Stimulated activated CD4-positive, alpha-beta T cell treated with anti-CD3 and anti-CD28 coated beads, TNF-alpha, amount 100 ng/mL, for 1 hour (primary cell): ENCODE results near the gene NAA38.

Experiments
- DNase-seq, 3 donors: peaks; one replicate each; pipeline ENCODE4 v3.0.0-alpha.2; 2020; ENCODE audit warnings: low read depth in 3 of 3, low spot score in 1 of 3

Gene NAA38, protein sequence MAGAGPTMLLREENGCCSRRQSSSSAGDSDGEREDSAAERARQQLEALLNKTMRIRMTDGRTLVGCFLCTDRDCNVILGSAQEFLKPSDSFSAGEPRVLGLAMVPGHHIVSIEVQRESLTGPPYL

DNA sequence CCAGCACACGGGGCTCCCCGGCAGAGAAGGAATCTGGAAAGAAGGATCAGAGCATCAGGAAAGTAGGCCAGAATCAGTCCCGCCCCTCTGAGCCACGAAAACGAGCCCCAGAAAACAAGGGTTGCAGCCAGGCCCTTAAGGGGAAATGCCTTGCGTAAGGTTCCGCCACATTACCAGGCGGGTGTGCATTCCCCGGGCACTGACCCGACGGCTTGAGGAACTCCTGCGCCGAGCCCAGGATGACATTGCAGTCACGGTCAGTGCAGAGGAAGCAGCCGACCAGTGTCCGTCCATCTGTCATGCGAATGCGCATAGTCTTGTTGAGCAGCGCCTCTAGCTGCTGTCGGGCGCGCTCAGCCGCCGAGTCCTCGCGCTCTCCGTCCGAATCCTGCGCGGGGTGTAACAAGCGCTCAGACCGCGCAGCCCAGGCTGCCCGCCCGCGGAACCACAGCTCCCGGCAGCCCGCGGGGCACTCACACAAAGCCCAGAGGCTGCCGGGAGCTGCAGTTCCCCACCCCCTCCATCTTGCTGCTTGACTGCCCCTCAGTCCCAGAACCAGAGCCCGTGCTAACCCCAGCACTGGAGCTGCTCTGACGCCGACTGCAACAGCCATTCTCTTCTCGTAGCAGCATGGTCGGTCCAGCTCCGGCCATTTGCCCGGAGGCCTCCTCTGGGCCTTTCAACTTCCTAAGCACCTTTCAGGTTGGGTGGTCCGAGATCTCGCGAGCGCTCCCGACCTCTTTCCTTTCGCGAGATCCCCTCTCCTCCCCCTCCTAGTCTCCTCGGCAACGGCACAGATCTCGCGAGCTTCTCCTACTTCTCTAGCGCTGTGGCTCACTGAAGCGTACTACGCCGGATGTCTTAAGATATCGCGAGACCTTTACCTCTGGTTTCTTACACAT, at the start of gene NAA38:
Gene NAA38, minus strand, starts transcription at position 749 of the 902 bp plus-strand sequence. Its CDS starts 96 bp downstream, at position 653.
- DNase-seq: peak; percentile 80 to 89 (median 88)

DNA sequence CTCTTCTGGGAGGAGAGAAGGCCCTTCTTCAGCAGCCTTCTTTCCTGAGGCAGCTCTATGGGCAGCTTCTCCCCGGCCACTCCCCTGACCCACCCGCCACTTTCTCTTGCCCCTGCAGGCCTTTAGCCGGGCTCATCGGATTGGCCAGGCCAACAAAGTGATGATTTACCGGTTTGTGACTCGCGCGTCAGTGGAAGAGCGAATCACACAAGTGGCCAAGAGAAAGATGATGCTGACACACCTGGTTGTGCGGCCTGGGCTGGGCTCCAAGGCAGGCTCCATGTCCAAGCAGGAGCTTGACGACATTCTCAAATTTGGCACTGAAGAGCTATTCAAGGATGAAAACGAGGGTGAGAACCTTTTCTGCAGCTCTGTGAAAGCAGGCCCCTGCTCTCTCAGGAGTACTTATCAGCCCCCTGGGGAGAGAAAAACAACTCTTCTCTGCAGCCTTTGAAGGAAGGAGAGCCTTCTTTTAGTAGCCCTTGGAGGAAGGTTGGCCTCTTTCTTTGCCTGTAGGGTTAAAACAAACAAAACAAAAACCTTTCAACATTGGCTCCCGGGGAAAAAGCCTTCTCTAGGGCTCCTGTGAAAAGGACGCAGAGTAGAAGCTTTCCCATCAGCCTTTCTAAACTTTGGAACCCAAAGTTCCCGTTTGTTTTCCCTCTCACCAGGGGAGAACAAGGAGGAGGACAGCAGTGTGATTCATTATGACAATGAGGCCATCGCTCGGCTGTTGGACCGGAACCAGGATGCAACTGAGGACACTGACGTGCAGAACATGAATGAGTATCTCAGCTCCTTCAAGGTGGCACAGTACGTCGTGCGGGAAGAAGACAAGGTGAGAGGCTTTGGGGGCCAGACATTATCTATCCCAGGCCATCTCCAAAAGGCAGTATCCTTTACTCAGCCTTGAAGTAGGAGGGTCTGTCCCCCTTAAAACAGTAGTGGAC, 46.1 kb upstream of the NAA38 start:
- DNase-seq: no peak

DNA sequence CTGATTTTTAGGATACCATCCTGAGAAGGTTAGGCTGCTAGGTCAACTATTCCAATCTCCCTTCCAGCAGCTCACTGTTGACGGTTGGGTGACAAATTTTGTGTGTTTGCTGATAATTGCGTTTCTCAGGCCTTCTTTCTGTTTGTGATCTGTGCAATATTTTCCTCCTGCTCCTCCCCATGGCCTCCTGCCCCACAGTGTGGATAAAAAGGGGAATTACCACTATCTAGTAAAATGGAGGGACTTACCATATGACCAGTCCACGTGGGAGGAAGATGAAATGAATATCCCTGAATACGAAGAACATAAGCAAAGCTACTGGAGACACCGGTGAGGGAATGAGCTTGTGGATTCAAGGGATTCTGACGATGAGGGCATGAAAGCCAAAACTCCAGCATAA, 40.4 kb upstream of the NAA38 start:
- DNase-seq: no peak

DNA sequence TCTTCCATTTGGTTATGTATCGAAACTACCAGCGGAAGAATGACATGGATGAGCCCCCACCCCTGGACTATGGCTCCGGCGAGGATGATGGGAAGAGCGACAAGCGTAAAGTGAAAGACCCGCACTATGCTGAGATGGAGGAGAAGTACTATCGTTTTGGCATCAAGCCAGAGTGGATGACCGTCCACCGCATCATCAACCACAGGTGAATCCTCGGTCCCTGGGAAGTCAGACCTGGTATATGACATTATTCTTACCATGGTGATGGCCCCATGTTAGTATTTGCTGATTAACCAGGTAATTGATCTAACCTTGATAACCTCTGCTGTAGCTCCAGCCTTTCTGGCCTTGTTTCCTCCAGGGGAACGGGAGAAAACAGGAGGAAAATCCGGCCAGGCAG, 39.7 kb upstream of the NAA38 start:
- no peak for DNase-seq

DNA sequence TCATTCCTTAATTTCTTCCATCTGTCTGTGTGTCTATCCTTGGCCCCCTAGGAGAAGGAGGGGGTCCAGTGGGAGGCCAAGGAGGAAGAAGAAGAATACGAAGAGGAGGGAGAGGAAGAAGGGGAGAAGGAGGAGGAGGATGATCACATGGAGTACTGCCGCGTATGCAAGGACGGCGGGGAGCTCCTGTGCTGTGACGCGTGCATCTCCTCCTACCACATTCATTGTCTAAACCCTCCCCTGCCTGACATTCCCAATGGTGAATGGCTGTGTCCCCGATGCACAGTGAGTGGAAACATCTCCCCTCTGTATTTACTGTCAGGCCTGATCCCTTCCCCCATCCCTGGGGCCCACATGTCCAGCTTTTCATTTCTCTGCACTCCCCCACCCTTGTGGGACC, 37.5 kb upstream of the NAA38 start:
- no peak for DNase-seq

DNA sequence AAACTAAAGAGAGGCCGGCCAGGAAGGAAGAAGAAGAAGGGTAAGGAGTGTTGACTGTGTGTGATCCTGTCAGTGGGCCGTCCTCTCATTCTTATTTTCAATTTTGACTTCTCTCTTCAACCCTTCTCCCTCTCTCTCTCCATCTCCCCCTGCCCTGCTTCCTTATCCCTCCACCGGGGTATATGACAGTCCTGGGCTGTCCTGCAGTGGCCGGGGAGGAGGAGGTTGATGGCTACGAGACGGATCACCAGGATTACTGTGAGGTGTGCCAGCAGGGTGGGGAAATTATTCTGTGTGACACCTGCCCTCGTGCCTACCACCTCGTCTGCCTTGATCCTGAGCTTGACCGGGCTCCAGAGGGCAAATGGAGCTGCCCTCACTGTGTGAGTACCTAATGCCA, 36.9 kb upstream of the NAA38 start:
- DNase-seq: no peak

DNA sequence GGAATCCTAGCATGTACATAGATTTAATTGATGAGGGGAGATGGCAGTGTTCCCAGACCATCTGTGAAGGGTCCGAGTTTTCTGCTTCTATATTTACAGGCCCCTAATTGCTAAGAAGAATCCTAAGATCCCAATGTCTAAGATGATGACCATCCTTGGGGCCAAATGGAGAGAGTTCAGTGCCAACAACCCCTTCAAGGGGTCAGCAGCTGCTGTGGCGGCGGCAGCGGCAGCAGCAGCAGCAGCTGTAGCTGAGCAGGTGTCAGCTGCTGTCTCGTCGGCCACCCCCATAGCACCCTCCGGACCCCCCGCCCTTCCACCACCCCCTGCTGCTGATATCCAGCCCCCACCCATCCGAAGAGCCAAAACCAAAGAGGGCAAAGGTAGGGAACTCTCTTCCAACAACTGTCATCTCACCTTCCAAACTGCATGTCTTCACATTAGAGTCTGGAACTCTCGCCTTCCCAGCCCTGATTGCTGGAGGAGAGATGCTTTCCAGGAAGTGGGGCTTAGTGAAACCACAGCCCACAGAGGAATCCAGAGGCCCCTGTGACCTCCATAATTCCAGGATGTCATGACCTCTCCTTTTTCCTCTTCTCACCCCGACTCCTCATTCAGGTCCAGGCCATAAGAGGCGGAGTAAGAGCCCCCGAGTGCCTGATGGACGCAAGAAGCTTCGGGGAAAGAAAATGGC, 36.0 kb upstream of the NAA38 start:
- no peak for DNase-seq

DNA sequence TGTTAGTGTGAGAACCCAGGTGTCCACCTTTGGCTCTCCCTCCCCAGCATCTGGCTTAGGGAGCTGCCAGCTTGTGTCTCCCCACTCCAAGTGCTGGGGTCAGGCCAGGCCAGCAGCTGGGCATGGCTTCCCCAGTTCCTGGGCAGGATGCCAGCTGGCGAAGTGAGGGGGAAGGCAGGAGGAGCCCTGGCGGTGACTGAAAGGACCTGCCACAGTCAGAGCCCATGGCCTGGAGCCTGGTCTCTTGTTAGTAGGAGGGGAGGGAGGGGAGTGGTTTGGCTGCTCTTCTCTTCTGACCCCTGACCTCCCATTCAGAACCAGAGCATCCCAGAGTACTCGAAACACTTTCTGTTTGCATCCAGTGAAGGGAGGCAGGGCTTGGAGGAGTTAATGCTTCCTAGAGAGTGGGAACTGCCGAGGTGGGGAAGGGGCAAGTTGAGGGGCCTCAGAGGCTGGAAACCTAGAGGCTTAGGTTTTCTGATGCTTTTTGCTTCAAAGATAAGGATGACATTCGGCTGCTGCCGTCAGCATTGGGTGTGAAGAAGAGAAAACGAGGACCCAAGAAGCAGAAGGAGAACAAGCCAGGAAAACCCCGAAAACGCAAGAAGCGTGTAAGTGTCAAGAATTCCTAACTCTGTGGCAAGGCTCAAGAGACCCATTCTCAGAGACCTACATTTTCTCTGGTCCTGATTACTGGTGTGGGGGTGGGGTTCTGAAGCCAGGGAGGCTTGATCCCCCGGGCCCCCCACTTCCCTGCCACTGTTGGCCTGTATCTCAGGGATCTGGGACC, 32.0 kb upstream of the NAA38 start:
- DNase-seq: no peak

DNA sequence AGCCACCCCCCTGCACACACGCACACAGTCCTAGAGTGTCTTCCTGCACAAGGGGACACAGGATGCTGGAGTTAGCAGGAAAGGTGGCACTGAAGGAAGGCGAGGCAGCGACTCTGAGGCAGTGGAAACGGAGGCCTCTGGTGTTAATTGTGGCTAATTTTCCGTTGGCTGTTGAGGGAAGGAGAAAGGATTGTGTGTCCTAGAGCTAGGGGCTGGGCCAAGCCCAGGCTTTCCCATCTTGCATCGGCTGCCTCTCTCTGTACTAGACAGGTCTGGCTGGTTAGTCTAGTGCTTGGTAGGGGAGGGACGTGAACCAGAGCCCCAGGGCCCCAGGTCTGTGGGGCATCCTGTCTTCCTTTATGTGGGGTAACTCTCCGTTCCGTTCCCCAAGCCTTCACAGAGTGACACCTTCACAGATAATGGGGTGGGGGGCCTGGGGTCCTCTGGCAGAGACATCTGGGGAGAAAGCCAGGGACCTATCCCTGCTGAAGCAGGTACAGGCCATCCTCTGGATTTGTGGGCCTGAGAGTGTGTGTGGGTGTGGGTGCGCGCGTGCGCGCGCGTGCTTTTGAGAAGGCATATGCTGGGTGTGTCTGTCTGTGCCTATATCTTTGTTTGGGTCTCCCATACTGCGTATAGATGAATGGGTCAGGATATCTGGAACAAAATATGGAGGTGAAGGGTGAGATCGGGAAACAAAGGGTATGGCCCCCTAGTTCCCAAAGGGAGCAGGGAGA, 31.0 kb upstream of the NAA38 start, which contains the start of gene CHD3:
Gene CHD3, plus strand, starts transcription at position 606 of the 737 bp plus-strand sequence. CDS start 212 bp downstream, outside the sequence.
- DNase-seq: peak in 1 of 3 donors; percentile 50

DNA sequence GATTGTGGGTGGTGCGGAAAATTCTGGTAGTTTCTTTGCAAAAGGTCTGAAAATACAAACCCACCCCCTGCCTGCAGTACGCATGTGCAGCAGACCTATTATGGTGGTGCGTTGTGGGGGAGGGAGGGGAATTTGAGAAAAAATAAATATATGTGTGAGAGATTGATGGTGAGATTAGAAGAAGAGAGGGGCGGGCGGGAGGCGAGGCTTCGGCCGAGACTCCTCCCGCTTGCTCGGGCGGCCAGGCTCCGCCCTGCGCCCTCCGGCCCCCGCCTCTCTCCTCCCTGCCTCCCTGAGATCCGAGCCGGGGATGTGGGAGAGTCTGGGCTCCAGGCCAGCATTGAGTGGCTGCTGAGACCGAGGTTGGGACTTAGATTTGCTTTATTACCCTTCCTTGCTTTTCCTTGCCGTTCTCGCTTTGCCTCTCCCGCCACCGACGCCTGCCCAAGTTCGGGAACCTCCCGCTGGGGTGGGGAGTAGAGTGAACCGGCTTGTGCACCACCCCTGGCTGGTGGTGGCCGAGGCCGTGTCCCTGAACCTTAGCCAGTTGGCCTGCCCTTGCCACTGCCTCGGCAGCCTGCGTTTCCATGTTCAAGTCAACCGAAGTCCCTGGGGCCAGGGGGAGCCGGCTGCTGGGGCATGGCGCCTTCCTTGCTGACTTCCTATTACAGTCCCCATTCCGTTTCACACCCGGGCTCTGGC, 30.3 kb upstream of the NAA38 start:
- peak; percentile 72 to 80 (median 79) for DNase-seq

DNA sequence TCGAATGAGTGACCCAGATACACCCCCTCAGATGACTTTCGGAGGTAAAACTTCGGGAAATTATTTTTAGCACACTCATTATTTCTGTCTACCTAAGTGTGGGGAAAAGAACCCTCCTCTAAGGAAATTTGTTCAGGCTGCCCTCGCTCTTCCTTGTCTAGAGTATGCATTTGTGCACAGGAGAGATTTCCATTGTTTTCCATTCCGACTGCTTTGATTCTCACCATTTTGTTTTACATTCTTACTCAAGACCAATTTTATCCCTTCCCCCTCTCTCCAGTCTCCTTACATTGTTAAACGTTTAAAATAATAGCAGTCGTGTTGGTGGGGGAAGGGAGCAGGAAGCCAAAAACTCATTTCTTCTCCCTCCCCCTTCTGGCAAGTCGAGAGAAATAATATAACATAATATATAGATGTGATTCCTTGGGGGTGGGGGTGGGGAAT, 29.7 kb upstream of the NAA38 start:
- no peak for DNase-seq

DNA sequence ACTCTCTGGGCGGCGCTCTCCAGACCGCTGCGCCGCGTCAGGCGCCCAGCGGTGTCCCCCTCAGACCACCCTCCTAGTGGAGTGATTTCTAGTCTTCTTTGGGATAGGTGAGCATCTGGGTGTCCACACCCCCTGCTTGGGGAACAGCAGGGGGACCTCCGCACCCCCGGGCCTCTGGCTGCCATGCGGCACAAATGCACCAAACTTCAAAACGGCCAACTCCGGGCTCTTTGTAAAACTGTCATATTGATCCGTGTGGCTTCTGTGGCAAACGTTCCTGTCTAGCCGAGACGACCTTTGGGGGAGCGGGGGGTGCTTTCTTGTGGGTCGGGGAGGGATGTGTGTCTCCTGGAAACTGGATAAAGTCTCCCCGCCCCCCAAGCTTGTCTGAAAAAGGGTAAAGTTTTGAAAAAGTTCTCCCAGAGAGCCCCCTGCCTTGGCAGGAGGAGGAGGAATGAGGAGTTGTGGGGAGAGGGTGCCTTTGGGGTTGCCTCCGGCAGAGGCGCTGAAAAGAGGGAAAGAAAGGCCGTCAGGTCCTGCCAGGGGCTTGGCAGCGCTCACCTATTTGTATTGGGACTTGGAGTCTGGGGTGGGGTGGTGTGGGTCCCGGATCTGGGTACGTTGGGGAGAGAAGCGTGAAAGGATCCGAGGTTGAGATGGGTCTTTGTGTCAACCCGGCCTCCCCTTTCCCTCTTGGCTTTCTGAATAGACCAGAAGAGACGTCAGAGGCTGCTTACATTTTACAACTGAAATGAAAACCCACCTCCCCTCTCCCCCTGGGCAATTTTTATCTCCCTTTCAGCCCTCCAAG, 29.1 kb upstream of the NAA38 start:
- DNase-seq: peak in 2 of 3 donors; percentile 30 to 34

DNA sequence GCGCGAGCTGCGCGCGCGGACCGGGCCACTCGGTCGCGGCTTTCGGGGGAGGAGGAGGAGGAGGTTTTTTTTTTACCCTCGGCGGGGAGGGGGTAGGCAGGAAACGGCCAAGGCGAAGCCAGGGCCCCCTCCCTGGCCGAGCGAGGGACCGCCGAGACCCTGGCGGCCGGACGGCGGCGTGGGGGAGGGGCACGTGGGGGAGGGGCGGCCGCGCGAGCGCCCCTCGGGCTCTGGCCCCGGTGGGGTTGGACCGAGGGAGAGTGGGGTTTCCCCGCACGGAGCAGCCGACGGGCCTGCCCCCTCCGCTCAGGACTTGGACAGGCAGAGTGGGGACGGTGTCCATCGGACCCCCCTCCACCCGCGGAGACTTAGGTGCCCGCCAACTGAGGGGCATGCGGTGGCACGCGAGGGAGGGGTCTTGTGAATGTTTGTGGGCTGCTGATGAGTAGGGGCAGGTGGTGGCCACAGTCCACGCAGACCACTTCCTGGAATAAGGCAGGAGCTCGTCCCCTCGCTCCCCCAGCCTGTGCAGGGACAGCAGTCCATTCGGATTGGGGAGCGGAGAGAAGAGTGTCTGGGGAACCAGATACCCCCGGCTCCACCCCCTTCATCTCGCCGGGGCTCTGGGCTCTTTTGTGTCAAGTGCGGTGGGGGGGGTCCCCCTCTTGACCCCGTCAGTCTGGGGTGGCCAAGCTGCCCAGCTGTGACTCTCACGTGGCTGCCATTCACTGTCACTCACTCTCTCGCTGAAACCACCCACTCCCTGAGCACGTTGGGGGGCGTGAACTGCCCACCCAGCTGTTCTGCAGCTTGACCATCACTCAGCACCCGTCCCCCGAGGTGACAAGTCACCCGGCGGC, 28.2 kb upstream of the NAA38 start:
- DNase-seq: peak in 1 of 3 donors; percentile 32

DNA sequence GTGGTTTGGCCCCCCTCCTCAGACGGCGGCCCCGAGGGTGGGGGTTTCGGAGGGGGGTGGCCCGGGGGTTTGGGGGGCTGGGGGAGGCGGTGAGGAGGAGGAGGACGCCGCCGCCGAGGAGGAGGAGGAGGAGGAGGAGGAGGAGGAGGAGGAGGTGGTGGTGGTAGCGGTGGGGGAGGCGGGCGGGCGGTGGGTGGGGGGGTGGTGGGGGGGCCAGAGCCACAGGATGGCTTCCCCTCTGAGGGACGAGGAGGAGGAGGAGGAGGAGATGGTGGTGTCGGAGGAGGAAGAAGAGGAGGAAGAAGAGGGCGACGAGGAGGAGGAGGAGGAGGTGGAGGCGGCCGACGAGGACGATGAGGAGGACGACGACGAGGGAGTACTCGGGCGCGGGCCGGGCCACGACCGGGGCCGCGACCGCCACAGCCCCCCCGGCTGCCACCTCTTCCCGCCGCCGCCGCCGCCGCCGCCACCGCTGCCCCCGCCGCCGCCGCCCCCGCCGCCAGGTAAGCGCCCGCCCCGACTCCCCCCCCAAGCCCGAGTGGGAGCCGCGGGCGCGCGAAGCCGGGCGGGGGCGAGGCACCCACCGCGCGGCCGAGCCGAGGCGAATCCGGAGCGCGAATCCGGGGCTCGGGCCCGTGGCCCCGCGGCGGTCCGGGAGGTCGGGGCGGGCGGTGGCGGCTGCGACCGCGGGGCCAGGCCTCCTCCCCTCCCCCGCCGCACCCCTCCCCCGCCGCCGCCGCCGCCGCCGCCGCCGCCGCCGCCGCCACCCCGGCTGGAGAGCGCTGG, 27.4 kb upstream of the NAA38 start:
- peak in 1 of 3 donors; percentile 32 for DNase-seq

DNA sequence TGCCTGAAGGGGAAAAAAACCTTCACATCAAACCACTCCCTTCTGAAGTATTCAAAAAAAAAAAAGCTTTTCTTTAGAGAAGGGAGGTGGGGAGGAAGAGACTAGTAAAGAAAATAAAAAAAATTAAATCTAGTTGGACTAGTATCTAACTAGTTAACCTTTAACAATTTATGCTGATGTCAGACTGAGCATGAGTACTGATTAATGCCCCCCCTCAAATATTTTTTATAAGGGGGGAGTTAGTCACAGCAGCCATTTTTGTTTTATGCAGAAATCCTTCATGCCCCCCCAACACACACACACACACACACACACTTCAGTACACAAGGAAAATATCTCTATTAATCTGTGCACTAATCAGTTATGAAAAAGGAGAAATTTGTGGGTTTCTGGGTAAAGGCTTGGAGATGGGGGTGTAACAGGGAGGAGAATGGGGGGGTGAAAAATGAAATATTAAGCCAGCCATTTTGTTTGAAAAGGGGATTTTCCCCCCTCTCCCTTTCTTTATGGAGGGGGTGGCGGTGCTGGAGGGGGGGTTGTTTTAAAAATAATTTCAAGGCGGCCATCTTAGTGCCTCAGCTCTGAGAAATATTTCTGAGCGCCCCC, 26.5 kb upstream of the NAA38 start:
- no peak for DNase-seq

DNA sequence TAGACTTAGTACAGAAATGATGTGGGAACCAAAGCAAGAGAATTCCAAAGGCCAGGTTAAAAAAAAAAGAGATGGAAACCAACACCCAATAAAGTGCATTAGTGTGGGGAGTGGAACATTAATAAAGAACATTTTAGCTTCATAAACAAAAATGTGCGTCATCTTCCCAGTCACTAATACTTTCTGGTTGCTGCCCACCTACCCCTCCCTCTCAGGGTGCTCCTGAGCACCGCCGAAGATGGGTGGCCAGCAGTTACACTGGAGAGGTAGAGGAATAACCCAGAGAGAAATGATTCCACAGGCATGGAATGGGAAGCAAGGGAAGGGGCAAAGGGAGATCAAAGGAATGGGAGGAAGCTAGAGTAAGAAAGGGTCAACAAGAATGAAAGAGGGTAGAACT, 25.3 kb upstream of the NAA38 start:
- DNase-seq: no peak
